Measurements from ENCODE around the gene CALY.

The CALY gene

GRCh38 chr10:133335246-133336117 is 1.2 kb downstream of the CALY start:
- no peak for DNase-seq (ENCODE audit: insufficient read length)
- no peak for TF ChIP-seq TAF1 (IDR thresholded peaks at IDR 0.05; ENCODE audit: borderline replicate concordance, low read depth, low read length)
- TF ChIP-seq POLR2AphosphoS5 (IDR thresholded peaks at IDR 0.05; ENCODE audit: low read depth, low read length) = no peak
- TF ChIP-seq POLR2A (IDR thresholded peaks at IDR 0.05; ENCODE audit: low read depth, low read length) = no peak
- no peak for FAIRE-seq

DNA sequence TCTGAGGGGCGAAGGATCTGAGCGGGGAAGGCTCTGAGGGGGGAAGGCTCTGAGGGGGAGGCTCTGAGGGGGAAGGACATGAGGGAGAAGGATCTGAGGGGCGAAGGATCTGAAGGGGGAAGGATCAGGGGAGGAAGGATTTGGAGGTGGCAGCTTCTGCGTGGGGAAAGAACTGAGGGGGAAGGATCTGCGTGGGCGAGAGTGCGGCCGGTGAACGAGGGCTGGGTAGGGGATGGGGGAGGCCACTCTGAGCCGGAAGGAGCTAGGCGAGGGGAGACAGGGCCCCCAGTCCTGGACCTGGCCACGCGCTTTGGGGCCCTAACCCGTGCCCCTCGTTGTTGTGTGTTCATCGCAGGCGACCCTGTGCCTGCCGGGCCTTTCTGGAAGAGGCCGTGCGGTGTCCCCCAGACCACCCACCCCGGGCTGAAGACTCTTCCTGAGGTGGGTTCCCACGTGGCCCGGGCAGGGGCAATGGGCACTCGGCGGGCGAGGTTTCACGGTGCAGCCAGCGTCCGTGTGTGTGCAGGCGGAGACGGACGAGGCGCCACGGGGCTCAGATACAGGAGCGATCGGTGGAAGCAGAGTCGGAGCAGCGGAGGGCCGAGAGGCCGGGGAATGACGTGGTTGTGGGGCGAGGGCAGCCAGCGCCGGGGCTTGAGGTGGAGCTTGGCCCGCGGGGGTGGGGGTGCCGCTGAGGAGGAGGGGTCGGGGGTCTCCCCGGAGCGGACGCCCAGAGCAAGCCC is 2.0 kb downstream of the CALY start:
- DNase-seq (ENCODE audit: insufficient read length) (no peak), FAIRE-seq (no peak)
- TF ChIP-seq POLR2AphosphoS5 (IDR thresholded peaks at IDR 0.05; ENCODE audit: low read depth, low read length) = no peak
- no peak for TF ChIP-seq TAF1 (IDR thresholded peaks at IDR 0.05; ENCODE audit: borderline replicate concordance, low read depth, low read length)
- TF ChIP-seq POLR2A (IDR thresholded peaks at IDR 0.05; ENCODE audit: low read depth, low read length) = no peak

- no peak for DNase-seq (ENCODE audit: insufficient read length)
- TF ChIP-seq POLR2AphosphoS5 (IDR thresholded peaks at IDR 0.05; ENCODE audit: low read depth, low read length) (no peak), TAF1 (IDR thresholded peaks at IDR 0.05; ENCODE audit: borderline replicate concordance, low read depth, low read length) (no peak), POLR2A (IDR thresholded peaks at IDR 0.05; ENCODE audit: low read depth, low read length) (no peak)
- no peak for FAIRE-seq
Observed at GRCh38 chr10:133332936-133333699, 3.6 kb downstream of the CALY start.

DNA sequence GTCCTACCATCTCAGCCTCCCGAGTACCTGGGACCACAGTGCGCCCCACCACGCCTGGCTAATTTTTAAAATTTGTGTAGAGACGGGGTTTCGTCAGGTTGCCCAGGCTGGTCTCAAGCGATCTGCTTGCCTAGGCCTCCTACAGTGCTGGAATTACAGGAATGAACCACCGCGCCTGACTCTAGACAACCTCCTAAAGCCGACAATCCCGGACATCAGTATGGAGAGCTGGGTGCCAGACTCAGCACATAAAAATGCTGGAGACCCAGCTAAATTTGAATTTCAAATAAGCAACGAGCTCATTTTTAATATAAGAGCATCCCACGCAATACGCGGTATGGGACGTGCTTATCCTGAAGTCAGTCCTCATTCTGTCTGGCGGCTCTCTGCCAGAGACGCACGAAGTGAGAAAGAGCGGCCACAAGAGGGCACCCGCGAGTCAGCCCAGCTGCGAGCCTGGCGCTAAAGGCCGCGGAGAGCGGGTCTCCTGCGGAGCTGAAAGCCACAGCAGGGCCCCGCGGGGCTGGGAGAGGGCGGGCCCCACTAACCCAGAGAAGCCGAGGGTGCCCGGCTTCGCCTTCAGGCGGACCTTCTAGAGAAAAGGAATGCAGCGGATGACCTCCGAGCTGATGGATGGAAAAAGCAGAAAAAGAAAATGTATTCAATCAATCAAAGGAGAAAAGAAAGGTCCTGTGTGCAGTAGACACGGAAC is 7.0 kb downstream of the CALY start:
- FAIRE-seq (peak; percentile 83), DNase-seq (ENCODE audit: insufficient read length) (peak; percentile 94)
- TF ChIP-seq POLR2A (IDR thresholded peaks at IDR 0.05; ENCODE audit: low read depth, low read length) (no peak), POLR2AphosphoS5 (IDR thresholded peaks at IDR 0.05; ENCODE audit: low read depth, low read length) (no peak), TAF1 (IDR thresholded peaks at IDR 0.05; ENCODE audit: borderline replicate concordance, low read depth, low read length) (no peak)

- no peak for TF ChIP-seq POLR2A (IDR thresholded peaks at IDR 0.05; ENCODE audit: low read depth, low read length)
- TF ChIP-seq POLR2AphosphoS5 (IDR thresholded peaks at IDR 0.05; ENCODE audit: low read depth, low read length) = no peak
- no peak for FAIRE-seq
Observed at GRCh38 chr10:133328358-133329343, 8.0 kb downstream of the CALY start.

DNA sequence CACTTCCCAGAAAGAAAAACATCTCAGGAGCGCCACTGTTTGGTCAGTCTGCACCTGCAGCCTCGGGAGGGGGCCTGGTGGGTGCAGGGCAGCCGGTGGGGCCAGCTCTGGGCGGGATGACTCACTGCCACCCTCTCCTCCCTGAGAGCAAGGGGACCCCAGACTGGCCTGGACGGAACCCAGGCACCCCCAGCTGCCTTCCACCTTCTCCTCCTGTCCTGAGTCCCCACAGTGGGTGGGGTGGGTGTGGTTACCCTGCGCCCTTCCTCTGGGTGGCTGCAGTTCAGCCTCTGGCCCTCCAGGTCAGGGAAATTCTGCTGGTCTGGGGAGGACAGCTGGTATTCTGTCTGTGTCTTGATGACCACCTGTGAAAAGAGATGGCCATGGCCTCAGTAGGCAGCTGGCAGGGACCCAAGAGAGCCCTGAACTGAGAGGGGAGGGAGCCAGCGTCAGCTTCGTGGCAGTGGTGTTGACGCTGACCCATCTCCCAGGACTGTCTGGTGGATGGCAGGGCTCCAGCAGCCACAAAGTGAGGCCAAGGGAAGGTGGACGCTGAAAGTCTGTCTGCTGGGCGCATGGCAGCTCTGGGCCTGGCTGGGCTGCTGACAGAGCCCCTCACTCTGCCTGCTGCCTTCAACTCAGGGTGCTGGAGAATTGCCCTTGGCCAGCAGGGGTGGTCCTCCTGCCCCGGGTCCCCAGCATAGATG is 8.9 kb downstream of the CALY start:
- TF ChIP-seq POLR2AphosphoS5 (IDR thresholded peaks at IDR 0.05; ENCODE audit: low read depth, low read length) = no peak
- TF ChIP-seq TAF1 (IDR thresholded peaks at IDR 0.05; ENCODE audit: borderline replicate concordance, low read depth, low read length) = no peak
- no peak for TF ChIP-seq POLR2A (IDR thresholded peaks at IDR 0.05; ENCODE audit: low read depth, low read length)
- DNase-seq (ENCODE audit: insufficient read length) (no peak), FAIRE-seq (no peak)

More at GRCh38 chr10:133328358-133329343, 8.0 kb downstream of the CALY start:
- no peak for DNase-seq (ENCODE audit: insufficient read length)

GRCh38 chr10:133326745-133327650 is 9.7 kb downstream of the CALY start:
- DNase-seq (ENCODE audit: insufficient read length) (no peak), FAIRE-seq (no peak)
- TF ChIP-seq TAF1 (IDR thresholded peaks at IDR 0.05; ENCODE audit: borderline replicate concordance, low read depth, low read length) (no peak), POLR2AphosphoS5 (IDR thresholded peaks at IDR 0.05; ENCODE audit: low read depth, low read length) (no peak), POLR2A (IDR thresholded peaks at IDR 0.05; ENCODE audit: low read depth, low read length) (no peak)

- no peak for TF ChIP-seq POLR2A (IDR thresholded peaks at IDR 0.05; ENCODE audit: low read depth, low read length)
- TF ChIP-seq POLR2AphosphoS5 (IDR thresholded peaks at IDR 0.05; ENCODE audit: low read depth, low read length) = no peak
- TF ChIP-seq TAF1 (IDR thresholded peaks at IDR 0.05; ENCODE audit: borderline replicate concordance, low read depth, low read length) = no peak
- FAIRE-seq (no peak), DNase-seq (ENCODE audit: insufficient read length) (no peak)
Observed at GRCh38 chr10:133326223-133326551, 10.5 kb downstream of the CALY start.
